Neural progenitor cell (in vitro differentiated cells): ENCODE results near the gene IPP. TPM values are rescaled to one million over a fixed set of nuclear protein-coding genes. Genes with fewer than 3 reads are reported as not detected.

Source experiments
- DNase-seq: peaks from one replicate; pipeline ENCODE4 v3.0.0-alpha.2; 2016; ENCODE audit warnings: low spot score
- H2AFZ ChIP-seq: fragments of 200-600 bp; sonication (generic); replicated peaks from 2 replicates; pipeline ENCODE4 v1.6.1; 2016; ENCODE audit warnings: antibody characterized with exemption
- H3F3A ChIP-seq: fragments of 200-600 bp; sonication (generic); 2 replicates; pipeline ENCODE4 v1.6.1; 2016; ENCODE audit warnings: antibody characterized with exemption, low read depth
- H3K27ac ChIP-seq: fragments of 200-600 bp; sonication (generic); 2 replicates; pipeline ENCODE4 v1.5.1; 2016; ENCODE audit warnings: mild to moderate bottlenecking
- H3K27me3 ChIP-seq: fragments of 200-600 bp; sonication (generic); 2 replicates; pipeline ENCODE4 v1.6.1; 2016; ENCODE audit warnings: mild to moderate bottlenecking, moderate library complexity
- H3K36me3 ChIP-seq: fragments of 200-600 bp; sonication (generic); 2 replicates; pipeline ENCODE4 v1.5.1; 2016
- H3K4me1 ChIP-seq: fragments of 200-600 bp; sonication (generic); 2 replicates; pipeline ENCODE4 v1.6.1; 2016; ENCODE audit warnings: mixed run types
- H3K4me2 ChIP-seq: fragments of 200-600 bp; sonication (generic); 2 replicates; pipeline ENCODE4 v1.6.1; 2016
- H3K4me3 ChIP-seq: fragments of 200-600 bp; sonication (generic); 2 replicates; pipeline ENCODE4 v1.5.1; 2016
- H3K79me2 ChIP-seq: fragments of 200-600 bp; sonication (generic); 2 replicates; pipeline ENCODE4 v1.6.1; 2016; ENCODE audit warnings: low read depth
- H3K9ac ChIP-seq: fragments of 200-600 bp; sonication (generic); 2 replicates; pipeline ENCODE4 v1.6.1; 2016
- H3K9me3 ChIP-seq: fragments of 200-600 bp; sonication (generic); 2 replicates; pipeline ENCODE4 v1.5.1; 2016; ENCODE audit warnings: low read depth
- H4K20me1 ChIP-seq: fragments of 200-600 bp; sonication (generic); 2 replicates; pipeline ENCODE4 v1.6.1; 2016; ENCODE audit warnings: low read depth
- H3K27ac Mint-ChIP-seq: 3 replicates; pipeline ENCODE4 v1.8.0; 2021; ENCODE audit warnings: mixed read lengths
- H3K27me3 Mint-ChIP-seq: 2 replicates; pipeline ENCODE4 v1.8.0; 2022; ENCODE audit warnings: low read depth, mild to moderate bottlenecking, inconsistent platforms, moderate library complexity, mixed read lengths; ENCODE audit not compliant: insufficient read depth
- H3K36me3 Mint-ChIP-seq: 3 replicates; pipeline ENCODE4 v1.8.0; 2021; ENCODE audit warnings: mixed read lengths
- H3K4me1 Mint-ChIP-seq: 3 replicates; pipeline ENCODE4 v1.8.0; 2021; ENCODE audit warnings: mixed read lengths
- H3K4me3 Mint-ChIP-seq: 3 replicates; pipeline ENCODE4 v1.8.0; 2021; ENCODE audit warnings: mild to moderate bottlenecking, moderate library complexity, mixed read lengths
- H3K9me3 Mint-ChIP-seq: 3 replicates; pipeline ENCODE4 v1.8.0; 2020; ENCODE audit warnings: mixed read lengths
- EZH2 ChIP-seq: fragments of 200-600 bp; sonication (generic); IDR thresholded peaks from 2 replicates; pipeline ENCODE4 v1.6.1; 2017; ENCODE audit warnings: antibody characterized with exemption, mild to moderate bottlenecking, moderate library complexity
- EZH2phosphoT487 ChIP-seq: fragments of 200-600 bp; sonication (generic); IDR thresholded peaks from 2 replicates; pipeline ENCODE4 v1.6.1; 2017; ENCODE audit warnings: antibody characterized with exemption
- total RNA-seq: library from RNA; depleted of rRNA; stranded (reverse); fragments of >200 nt; gene quantifications from 2 replicates; pipeline ENCODE4 v1.2.3, GENCODE V29; 2015; ENCODE audit warnings: low replicate concordance
- TF ChIP-seq, protein P1 (sequence below): fragments of 200-600 bp; sonication (generic); IDR thresholded peaks from 2 replicates; pipeline ENCODE4 v1.5.1; 2017; ENCODE audit warnings: antibody characterized with exemption, mild to moderate bottlenecking

The IPP gene
- total RNA-seq, 1 donor from 2014 or later: 15.0 TPM

DNA sequence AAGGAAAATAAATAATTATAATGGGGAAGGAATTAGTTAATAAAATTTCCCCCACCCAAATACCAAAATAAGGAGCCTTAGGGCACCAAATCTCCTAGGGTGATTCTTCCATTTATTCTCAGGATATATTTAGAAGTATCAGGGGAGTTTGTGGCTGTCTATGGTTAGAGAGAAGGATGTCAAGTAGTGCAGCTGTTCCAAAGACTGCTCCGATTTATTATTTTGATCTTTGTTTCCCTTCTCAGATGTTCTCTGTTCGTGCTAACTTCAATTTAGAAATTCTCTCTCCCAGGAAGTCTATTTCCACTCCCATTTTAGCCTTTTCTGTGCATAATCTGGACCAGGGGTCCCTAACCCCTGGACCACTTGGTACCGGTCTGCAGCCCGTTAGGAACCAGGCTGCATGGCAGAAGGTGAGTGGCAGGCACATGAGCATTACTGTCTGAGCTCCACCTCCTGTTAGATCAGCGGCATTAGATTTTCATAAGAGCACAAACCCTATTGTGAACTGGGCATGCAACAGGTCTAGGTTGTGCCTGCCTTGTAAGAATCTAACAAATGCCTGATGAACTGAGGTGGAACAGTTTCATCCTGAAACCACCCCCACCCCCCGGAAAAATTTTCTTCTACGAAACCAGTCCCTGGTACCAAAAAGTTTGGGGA is 43.6 kb upstream of the IPP start:
- Histone ChIP-seq H3K27me3 (peaks cover 71% of the 10 kb centered on the region), H3K36me3 (no peaks in the 10 kb centered on the region), H3F3A (peaks cover 23% of the 10 kb centered on the region), H3K27ac (no peak overlapping the region), H4K20me1 (peaks cover 21% of the 10 kb centered on the region), H3K4me1 (peaks cover 20% of the 10 kb centered on the region), H3K79me2 (no peaks in the 10 kb centered on the region), H3K4me2 (no peak overlapping the region), H2AFZ (no peak overlapping the region), H3K9me3 (no peaks in the 10 kb centered on the region), H3K4me3 (no peak overlapping the region), H3K9ac (no peak overlapping the region)
- no peak overlapping the region for H3K27ac Mint-ChIP-seq
- TF ChIP-seq EZH2phosphoT487 (no peak), EZH2 (no peak)
- DNase-seq: no peak
- no peak overlapping the region for H3K4me3 Mint-ChIP-seq
- H3K9me3 Mint-ChIP-seq: no peaks in the 10 kb centered on the region
- peaks cover 11% of the 10 kb centered on the region for H3K4me1 Mint-ChIP-seq
- no peaks in the 10 kb centered on the region for H3K36me3 Mint-ChIP-seq
- peaks cover 26% of the 10 kb centered on the region for H3K27me3 Mint-ChIP-seq

- Histone ChIP-seq H3K4me2 (no peak overlapping the region), H3K27ac (no peak overlapping the region), H2AFZ (no peak overlapping the region), H3K9me3 (no peaks in the 10 kb centered on the region), H3K79me2 (no peaks in the 10 kb centered on the region), H3K4me1 (peaks cover 17% of the 10 kb centered on the region), H3K27me3 (peaks cover 58% of the 10 kb centered on the region), H4K20me1 (peaks cover 12% of the 10 kb centered on the region), H3K9ac (no peak overlapping the region), H3K4me3 (no peak overlapping the region), H3K36me3 (no peaks in the 10 kb centered on the region), H3F3A (peaks cover 15% of the 10 kb centered on the region)
- Mint-ChIP-seq H3K4me3 (no peak overlapping the region), H3K27me3 (peaks cover 21% of the 10 kb centered on the region), H3K4me1 (peaks cover 8% of the 10 kb centered on the region), H3K36me3 (no peaks in the 10 kb centered on the region), H3K27ac (no peak overlapping the region), H3K9me3 (no peaks in the 10 kb centered on the region)
- no peak for DNase-seq
- TF ChIP-seq EZH2 (no peak), EZH2phosphoT487 (no peak)
- TF ChIP-seq, protein P1, sequence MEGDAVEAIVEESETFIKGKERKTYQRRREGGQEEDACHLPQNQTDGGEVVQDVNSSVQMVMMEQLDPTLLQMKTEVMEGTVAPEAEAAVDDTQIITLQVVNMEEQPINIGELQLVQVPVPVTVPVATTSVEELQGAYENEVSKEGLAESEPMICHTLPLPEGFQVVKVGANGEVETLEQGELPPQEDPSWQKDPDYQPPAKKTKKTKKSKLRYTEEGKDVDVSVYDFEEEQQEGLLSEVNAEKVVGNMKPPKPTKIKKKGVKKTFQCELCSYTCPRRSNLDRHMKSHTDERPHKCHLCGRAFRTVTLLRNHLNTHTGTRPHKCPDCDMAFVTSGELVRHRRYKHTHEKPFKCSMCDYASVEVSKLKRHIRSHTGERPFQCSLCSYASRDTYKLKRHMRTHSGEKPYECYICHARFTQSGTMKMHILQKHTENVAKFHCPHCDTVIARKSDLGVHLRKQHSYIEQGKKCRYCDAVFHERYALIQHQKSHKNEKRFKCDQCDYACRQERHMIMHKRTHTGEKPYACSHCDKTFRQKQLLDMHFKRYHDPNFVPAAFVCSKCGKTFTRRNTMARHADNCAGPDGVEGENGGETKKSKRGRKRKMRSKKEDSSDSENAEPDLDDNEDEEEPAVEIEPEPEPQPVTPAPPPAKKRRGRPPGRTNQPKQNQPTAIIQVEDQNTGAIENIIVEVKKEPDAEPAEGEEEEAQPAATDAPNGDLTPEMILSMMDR: no peak
Measured at GRCh38 chr1:45792744-45793143, 42.3 kb upstream of the IPP start.

DNA sequence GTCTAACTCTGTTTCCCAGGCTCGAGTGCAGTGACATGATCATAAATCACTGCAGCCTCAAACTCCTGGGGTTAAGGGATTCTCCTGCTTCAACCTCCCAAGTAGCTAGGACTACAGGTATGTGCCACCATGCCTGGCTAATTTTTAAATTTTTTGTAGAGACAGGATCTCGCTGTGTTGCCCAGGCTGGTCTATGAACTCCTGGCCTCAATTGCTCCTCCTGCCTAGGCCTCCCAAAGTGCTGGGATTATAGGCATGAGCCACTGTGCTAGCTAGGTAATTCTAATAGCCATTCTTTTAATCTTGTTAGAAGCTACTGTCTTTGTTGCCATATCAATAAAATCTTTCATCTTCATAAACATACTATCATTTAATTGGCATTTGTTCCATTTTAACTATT is 39.1 kb upstream of the IPP start:
- H3K27me3 ChIP-seq: peaks cover 33% of the 10 kb centered on the region
- H3K4me2 ChIP-seq: no peak overlapping the region
- no peaks in the 10 kb centered on the region for H3F3A ChIP-seq
- DNase-seq: no peak
- no peak overlapping the region for H3K4me3 Mint-ChIP-seq
- H3K36me3 ChIP-seq: no peaks in the 10 kb centered on the region
- H3K9me3 ChIP-seq: no peaks in the 10 kb centered on the region
- H3K9ac ChIP-seq: no peak overlapping the region
- H3K36me3 Mint-ChIP-seq: no peaks in the 10 kb centered on the region
- no peaks in the 10 kb centered on the region for H3K79me2 ChIP-seq
- no peak overlapping the region for H3K4me3 ChIP-seq
- H3K27me3 Mint-ChIP-seq: peaks cover 13% of the 10 kb centered on the region
- no peak for TF ChIP-seq EZH2
- TF ChIP-seq, protein P1: no peak
- H3K27ac Mint-ChIP-seq: no peak overlapping the region
- no peaks in the 10 kb centered on the region for H3K9me3 Mint-ChIP-seq
- H3K4me1 Mint-ChIP-seq: no peaks in the 10 kb centered on the region
- H4K20me1 ChIP-seq: no peaks in the 10 kb centered on the region
- no peaks in the 10 kb centered on the region for H3K4me1 ChIP-seq
- H2AFZ ChIP-seq: no peak overlapping the region
- H3K27ac ChIP-seq: no peak overlapping the region

DNA sequence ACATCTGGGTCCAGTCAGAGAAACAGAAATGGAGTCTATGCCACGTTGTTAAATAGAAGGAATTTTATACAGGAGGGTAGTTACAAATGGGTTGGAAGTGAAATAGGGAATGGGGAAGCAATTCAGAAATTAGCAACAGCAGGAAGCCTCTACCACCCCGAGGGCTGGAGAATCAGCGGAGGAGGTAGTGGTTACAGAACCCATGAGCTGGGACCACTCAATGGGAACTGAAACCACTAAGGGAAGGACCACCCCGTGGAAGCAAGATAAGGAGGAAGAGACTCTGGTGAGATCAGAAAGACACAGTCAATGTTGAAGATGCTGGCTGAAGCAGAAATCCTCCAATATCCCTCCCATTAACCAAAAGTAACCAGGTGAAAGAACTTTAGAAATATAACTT is 37.5 kb upstream of the IPP start:
- H3K4me1 Mint-ChIP-seq: no peaks in the 10 kb centered on the region

More for the DNA sequence above, 37.5 kb upstream of the IPP start:
- H3K9ac ChIP-seq: no peak overlapping the region
- no peak overlapping the region for H2AFZ ChIP-seq
- DNase-seq: no peak
- peaks cover 16% of the 10 kb centered on the region for H3K27me3 ChIP-seq
- H3K9me3 ChIP-seq: no peaks in the 10 kb centered on the region
- no peak for TF ChIP-seq EZH2phosphoT487
- TF ChIP-seq, protein P1: no peak
- no peak for TF ChIP-seq EZH2
- Mint-ChIP-seq H3K9me3 (no peaks in the 10 kb centered on the region), H3K27me3 (peaks cover 8% of the 10 kb centered on the region), H3K27ac (no peak overlapping the region), H3K4me3 (no peak overlapping the region), H3K36me3 (no peaks in the 10 kb centered on the region)
- H3F3A ChIP-seq: no peaks in the 10 kb centered on the region
- no peaks in the 10 kb centered on the region for H3K36me3 ChIP-seq
- H4K20me1 ChIP-seq: no peaks in the 10 kb centered on the region
- no peak overlapping the region for H3K27ac ChIP-seq
- H3K4me1 ChIP-seq: no peaks in the 10 kb centered on the region
- no peak overlapping the region for H3K4me3 ChIP-seq
- H3K4me2 ChIP-seq: no peak overlapping the region
- no peaks in the 10 kb centered on the region for H3K79me2 ChIP-seq
